Neural cell (in vitro differentiated cells): ENCODE data around the gene ACP7.

Experiments
- CTCF ChIP-seq: fragments of 450-650 bp; IDR thresholded peaks from 2 replicates; pipeline ENCODE4 v1.5.1; 2014; ENCODE audit warnings: antibody characterized with exemption, mild to moderate bottlenecking, moderate library complexity; ENCODE audit not compliant: poor library complexity, severe bottlenecking
- EZH2 ChIP-seq: fragments of 200-600, 300-800 bp; shearing (Covaris generic), sonication (generic); IDR thresholded peaks from 2 replicates; pipeline ENCODE4 v1.6.1; 2014; ENCODE audit warnings: antibody characterized with exemption, low read length, borderline replicate concordance, mild to moderate bottlenecking; ENCODE audit not compliant: insufficient read depth, poor library complexity, severe bottlenecking

GRCh38 chr19:39046037-39046821 lies 37.9 kb upstream of the ACP7 start:
- TF ChIP-seq EZH2, result no peak
- no peak for TF ChIP-seq CTCF
